ENCODE results near the gene STAB1.

DNA sequence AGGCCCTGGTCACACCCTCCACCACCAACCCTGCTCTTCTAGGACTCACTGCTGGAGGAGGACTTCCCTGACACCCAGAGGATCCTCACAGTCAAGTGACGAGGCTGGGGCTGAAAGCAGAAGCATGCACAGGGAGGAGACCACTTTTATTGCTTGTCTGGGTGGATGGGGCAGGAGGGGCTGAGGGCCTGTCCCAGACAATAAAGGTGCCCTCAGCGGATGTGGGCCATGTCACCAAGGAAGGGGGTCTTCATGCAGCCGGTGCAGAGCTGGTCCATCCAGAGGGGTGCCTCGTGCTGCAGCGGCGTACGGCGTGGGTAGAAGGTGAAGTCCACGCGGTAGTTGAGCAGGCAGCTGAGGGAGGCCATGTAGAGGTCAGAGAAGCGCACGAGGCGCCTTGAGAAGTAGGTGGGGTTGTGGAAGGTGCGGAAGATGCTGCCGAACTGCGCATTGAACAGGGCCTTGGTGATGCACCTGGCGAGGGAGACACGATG lies 29.2 kb downstream of the STAB1 start:
- TF ChIP-seq, protein P1, sequence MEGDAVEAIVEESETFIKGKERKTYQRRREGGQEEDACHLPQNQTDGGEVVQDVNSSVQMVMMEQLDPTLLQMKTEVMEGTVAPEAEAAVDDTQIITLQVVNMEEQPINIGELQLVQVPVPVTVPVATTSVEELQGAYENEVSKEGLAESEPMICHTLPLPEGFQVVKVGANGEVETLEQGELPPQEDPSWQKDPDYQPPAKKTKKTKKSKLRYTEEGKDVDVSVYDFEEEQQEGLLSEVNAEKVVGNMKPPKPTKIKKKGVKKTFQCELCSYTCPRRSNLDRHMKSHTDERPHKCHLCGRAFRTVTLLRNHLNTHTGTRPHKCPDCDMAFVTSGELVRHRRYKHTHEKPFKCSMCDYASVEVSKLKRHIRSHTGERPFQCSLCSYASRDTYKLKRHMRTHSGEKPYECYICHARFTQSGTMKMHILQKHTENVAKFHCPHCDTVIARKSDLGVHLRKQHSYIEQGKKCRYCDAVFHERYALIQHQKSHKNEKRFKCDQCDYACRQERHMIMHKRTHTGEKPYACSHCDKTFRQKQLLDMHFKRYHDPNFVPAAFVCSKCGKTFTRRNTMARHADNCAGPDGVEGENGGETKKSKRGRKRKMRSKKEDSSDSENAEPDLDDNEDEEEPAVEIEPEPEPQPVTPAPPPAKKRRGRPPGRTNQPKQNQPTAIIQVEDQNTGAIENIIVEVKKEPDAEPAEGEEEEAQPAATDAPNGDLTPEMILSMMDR (IDR thresholded peaks at IDR 0.05 in 8 of 11, conservative IDR thresholded peaks at IDR 0.05 in 3 of 11), result no peak
- no peak for TF ChIP-seq POLR2A (IDR thresholded peaks at IDR 0.05)
- TF ChIP-seq POLR2AphosphoS5 (IDR thresholded peaks at IDR 0.05), result no peak
